Neural cell (in vitro differentiated cells): ENCODE results near the gene VPS13C.

Experiments
- EP300 ChIP-seq: fragments of 450-650 bp; conservative IDR thresholded peaks from 2 replicates; pipeline ENCODE4 v1.6.1; 2014; ENCODE audit warnings: antibody characterized with exemption, mild to moderate bottlenecking, moderate library complexity; ENCODE audit not compliant: poor library complexity, severe bottlenecking
- EZH2 ChIP-seq: fragments of 200-600, 300-800 bp; shearing (Covaris generic), sonication (generic); IDR thresholded peaks from 2 replicates; pipeline ENCODE4 v1.6.1; 2014; ENCODE audit warnings: antibody characterized with exemption, low read length, borderline replicate concordance, mild to moderate bottlenecking; ENCODE audit not compliant: insufficient read depth, poor library complexity, severe bottlenecking
- POLR2AphosphoS5 ChIP-seq: IDR thresholded peaks from 2 replicates; pipeline ENCODE4 v1.6.1; 2012
- SMC3 ChIP-seq: fragments of 450-650 bp; conservative IDR thresholded peaks from 2 replicates; pipeline ENCODE4 v1.6.1; 2014; ENCODE audit warnings: antibody characterized with exemption, mild to moderate bottlenecking, moderate library complexity; ENCODE audit not compliant: poor library complexity
- TF ChIP-seq, protein P1 (sequence below): fragments of 450-650 bp; IDR thresholded peaks from 2 replicates; pipeline ENCODE4 v1.5.1; 2014; ENCODE audit warnings: antibody characterized with exemption, mild to moderate bottlenecking, moderate library complexity; ENCODE audit not compliant: poor library complexity, severe bottlenecking

DNA sequence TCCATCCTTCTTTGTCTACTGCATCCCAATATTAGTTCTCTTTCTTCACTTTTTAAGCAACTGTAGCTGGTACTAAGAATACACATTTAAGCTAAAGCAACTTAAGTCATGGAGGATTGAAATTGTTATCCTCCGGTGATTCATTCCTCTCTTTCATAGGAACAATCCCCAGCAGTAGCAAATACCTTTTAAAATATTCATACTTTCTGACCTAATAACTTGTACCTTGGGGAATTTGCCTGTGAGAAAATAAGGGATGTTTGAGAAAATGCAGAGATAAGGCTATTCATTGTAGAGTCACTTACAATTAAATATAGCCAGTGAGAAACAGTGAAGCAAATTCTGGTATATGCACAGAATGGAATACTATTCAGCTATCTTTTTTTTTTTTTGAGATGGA is 66.0 kb downstream of the VPS13C start:
- TF ChIP-seq, protein P1, sequence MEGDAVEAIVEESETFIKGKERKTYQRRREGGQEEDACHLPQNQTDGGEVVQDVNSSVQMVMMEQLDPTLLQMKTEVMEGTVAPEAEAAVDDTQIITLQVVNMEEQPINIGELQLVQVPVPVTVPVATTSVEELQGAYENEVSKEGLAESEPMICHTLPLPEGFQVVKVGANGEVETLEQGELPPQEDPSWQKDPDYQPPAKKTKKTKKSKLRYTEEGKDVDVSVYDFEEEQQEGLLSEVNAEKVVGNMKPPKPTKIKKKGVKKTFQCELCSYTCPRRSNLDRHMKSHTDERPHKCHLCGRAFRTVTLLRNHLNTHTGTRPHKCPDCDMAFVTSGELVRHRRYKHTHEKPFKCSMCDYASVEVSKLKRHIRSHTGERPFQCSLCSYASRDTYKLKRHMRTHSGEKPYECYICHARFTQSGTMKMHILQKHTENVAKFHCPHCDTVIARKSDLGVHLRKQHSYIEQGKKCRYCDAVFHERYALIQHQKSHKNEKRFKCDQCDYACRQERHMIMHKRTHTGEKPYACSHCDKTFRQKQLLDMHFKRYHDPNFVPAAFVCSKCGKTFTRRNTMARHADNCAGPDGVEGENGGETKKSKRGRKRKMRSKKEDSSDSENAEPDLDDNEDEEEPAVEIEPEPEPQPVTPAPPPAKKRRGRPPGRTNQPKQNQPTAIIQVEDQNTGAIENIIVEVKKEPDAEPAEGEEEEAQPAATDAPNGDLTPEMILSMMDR, result no peak
- no peak for TF ChIP-seq EZH2
- no peak for TF ChIP-seq EP300
- TF ChIP-seq POLR2AphosphoS5, result no peak
- no peak for TF ChIP-seq SMC3
